Memory B cell (primary cell): ENCODE measurements around the gene PTPRO.

Experiments used
- ATAC-seq: fragments of 150-1000 bp; cut with Tn5 transposase; 2 replicates; pipeline ENCODE4 v1.10.0; 2021; ENCODE audit warnings: low read depth, mild to moderate bottlenecking, moderate library complexity
- DNase-seq, 2 donors: peaks; one replicate each; pipeline ENCODE4 v3.0.0; 2022; ENCODE audit warnings: low spot score in 2 of 2
- H3K27ac Mint-ChIP-seq: one replicate; pipeline ENCODE4 v1.8.0; 2022; ENCODE audit warnings: mild to moderate bottlenecking, moderate library complexity, mixed read lengths
- H3K27me3 Mint-ChIP-seq: one replicate; pipeline ENCODE4 v1.8.0; 2022; ENCODE audit warnings: mixed read lengths
- H3K36me3 Mint-ChIP-seq: one replicate; pipeline ENCODE4 v1.8.0; 2022; ENCODE audit warnings: mild to moderate bottlenecking, mixed read lengths
- H3K4me1 Mint-ChIP-seq: one replicate; pipeline ENCODE4 v1.8.0; 2022; ENCODE audit warnings: mixed read lengths
- H3K4me3 Mint-ChIP-seq: one replicate; pipeline ENCODE4 v1.8.0; 2022; ENCODE audit warnings: mild to moderate bottlenecking, moderate library complexity, mixed read lengths
- H3K9me3 Mint-ChIP-seq: one replicate; pipeline ENCODE4 v1.8.0; 2022; ENCODE audit warnings: mixed read lengths

The PTPRO gene

GRCh38 chr12:15494329-15495046 lies 172.2 kb downstream of the PTPRO start:
- no peak overlapping the region for H3K27ac Mint-ChIP-seq
- peaks cover 12% of the 10 kb centered on the region for H3K27me3 Mint-ChIP-seq
- peaks cover 6% of the 10 kb centered on the region for H3K9me3 Mint-ChIP-seq
- H3K4me3 Mint-ChIP-seq: peak overlapping the region; percentile 50
- no peak for DNase-seq
- ATAC-seq: peak; percentile 31
- peaks cover 7% of the 10 kb centered on the region for H3K4me1 Mint-ChIP-seq
- H3K36me3 Mint-ChIP-seq: peaks cover 6% of the 10 kb centered on the region

DNA sequence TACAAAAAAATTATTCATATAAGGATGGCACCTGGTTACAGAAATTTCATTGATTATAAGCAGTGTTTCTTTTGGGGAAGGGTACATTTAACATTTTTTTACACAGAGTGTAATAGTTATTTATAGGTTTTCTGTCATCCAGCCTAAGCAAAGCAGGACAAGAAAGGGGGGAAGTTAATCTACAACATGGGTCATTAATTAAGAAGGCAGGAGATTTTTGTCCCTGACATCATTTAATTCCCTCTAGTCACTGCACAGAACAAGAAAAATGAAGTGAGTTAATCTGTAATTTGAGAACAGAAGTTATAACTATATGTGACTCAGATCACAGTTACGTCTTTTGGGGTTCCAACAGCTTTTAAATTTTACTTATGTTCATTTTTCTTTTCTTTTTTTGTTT lies 173.4 kb downstream of the PTPRO start:
- Mint-ChIP-seq H3K27me3 (peaks cover 11% of the 10 kb centered on the region), H3K4me1 (peaks cover 7% of the 10 kb centered on the region)
- no peak for ATAC-seq

DNA sequence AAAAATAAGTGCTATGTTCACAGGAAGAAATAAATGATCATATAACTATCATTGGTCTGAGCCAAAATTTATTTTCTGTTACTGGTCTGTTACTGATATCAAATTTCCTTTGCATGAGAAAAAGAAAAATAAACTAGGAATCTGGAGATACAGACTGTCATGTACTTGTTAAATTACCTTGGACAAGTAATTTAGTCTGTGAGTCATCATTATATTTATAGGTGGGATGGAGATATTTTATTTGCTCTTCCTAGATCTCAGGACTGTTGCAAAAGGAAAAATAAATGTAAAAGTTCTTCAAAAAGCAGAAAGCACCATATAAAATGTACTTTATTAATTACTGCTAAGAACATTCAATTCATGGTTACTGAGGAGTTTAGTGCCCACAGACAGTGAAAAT lies 174.4 kb downstream of the PTPRO start:
- no peak overlapping the region for H3K4me3 Mint-ChIP-seq
- H3K9me3 Mint-ChIP-seq: peaks cover 6% of the 10 kb centered on the region
- DNase-seq (no peak), ATAC-seq (no peak)
- H3K27ac Mint-ChIP-seq: no peak overlapping the region
- H3K4me1 Mint-ChIP-seq: peaks cover 7% of the 10 kb centered on the region
- peaks cover 10% of the 10 kb centered on the region for H3K27me3 Mint-ChIP-seq
- H3K36me3 Mint-ChIP-seq: peaks cover 6% of the 10 kb centered on the region

More for the DNA sequence above, 173.4 kb downstream of the PTPRO start:
- Mint-ChIP-seq H3K36me3 (peaks cover 6% of the 10 kb centered on the region), H3K4me3 (no peak overlapping the region), H3K9me3 (peaks cover 6% of the 10 kb centered on the region), H3K27ac (no peak overlapping the region)
- no peak for DNase-seq

GRCh38 chr12:15497671-15498292 lies 175.5 kb downstream of the PTPRO start:
- H3K9me3 Mint-ChIP-seq: peaks cover 3% of the 10 kb centered on the region
- no peak overlapping the region for H3K27ac Mint-ChIP-seq
- no peak overlapping the region for H3K4me3 Mint-ChIP-seq
- DNase-seq (no peak), ATAC-seq (no peak)
- peaks cover 2% of the 10 kb centered on the region for H3K36me3 Mint-ChIP-seq
- H3K4me1 Mint-ChIP-seq: peaks cover 7% of the 10 kb centered on the region
- peaks cover 6% of the 10 kb centered on the region for H3K27me3 Mint-ChIP-seq

DNA sequence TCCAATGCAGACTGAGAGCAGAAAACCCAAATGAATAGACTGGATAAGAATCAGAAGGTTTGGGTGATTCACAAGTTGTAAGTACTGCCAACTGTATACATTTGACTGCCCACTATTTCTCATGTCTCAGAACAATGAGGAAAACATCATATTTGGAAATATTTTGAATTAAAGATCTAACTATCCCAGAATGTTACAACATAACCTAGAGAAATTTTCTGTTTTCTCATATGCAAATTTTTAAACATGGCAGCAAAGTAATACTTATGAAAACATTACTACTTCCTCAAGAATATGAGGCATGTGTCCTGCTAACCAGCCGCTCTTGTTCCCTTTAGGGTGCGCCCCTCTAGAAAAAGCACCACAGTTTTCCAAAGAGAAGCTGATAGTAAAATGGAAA lies 179.9 kb downstream of the PTPRO start:
- no peaks in the 10 kb centered on the region for H3K4me1 Mint-ChIP-seq
- no peaks in the 10 kb centered on the region for H3K9me3 Mint-ChIP-seq
- no peak overlapping the region for H3K4me3 Mint-ChIP-seq
- DNase-seq (no peak), ATAC-seq (no peak)
- no peak overlapping the region for H3K27ac Mint-ChIP-seq
- H3K27me3 Mint-ChIP-seq: peaks cover 8% of the 10 kb centered on the region
- H3K36me3 Mint-ChIP-seq: no peaks in the 10 kb centered on the region

DNA sequence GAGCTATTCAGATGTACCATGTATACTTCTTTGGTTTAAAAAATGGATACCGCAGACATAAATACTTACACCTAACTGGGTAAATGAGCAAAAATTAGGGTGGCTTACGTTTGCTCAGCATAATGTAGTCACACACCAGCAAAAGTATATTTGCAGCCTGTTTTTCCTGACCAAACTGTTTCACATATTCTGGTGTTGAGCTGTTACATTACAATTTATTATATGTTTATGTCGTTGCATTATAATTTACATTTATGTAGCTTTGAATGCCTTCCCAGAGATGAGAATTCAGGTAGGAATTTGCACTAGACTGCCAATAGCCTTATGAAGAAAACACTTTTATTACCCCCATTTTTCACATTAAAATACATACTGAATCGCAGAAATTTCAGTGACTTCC lies 183.3 kb downstream of the PTPRO start:
- Mint-ChIP-seq H3K9me3 (no peaks in the 10 kb centered on the region), H3K27ac (no peak overlapping the region), H3K4me1 (no peaks in the 10 kb centered on the region), H3K27me3 (peaks cover 10% of the 10 kb centered on the region), H3K36me3 (no peaks in the 10 kb centered on the region), H3K4me3 (no peak overlapping the region)
- ATAC-seq (no peak), DNase-seq (no peak)

DNA sequence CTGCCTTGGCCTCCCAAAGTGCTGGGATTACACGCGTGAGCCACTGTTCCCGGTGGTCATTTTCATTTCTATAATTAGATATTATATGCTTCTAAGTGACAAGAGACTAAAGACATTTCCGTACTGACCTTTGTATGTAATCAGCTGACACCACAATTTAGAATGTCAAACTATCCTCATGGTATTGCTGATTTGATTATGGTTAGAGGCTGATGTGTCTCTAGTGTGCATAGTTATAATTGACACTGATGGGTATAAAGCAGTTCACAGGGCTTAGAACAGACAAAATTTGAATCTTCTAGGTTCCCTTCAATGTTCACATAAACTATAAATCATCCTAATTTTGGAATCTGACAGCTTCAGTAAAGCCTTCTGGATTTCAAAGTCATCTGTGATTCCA lies 192.7 kb downstream of the PTPRO start:
- Mint-ChIP-seq H3K27ac (no peak overlapping the region), H3K27me3 (peaks cover 7% of the 10 kb centered on the region), H3K4me3 (no peak overlapping the region), H3K36me3 (no peaks in the 10 kb centered on the region), H3K4me1 (peaks cover 3% of the 10 kb centered on the region), H3K9me3 (no peaks in the 10 kb centered on the region)
- ATAC-seq (no peak), DNase-seq (no peak)

DNA sequence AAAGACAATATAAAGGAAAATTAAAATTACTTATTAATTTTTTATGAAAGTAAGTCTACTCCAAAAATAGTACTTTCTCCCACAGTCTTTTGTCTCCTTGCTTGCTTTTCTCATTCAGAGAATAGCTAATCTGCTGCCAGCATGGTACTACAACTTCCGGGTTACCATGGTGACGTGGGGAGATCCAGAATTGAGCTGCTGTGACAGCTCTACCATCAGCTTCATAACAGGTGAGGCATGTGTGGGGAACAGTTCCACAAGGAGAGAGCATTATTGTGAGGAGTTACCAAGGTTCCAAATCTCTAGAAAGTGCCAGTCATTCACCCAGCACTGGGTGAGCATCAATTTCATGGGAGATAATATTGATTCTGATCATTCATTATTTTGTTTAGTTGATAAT lies 197.8 kb downstream of the PTPRO start:
- Mint-ChIP-seq H3K27ac (no peak overlapping the region), H3K36me3 (no peaks in the 10 kb centered on the region), H3K27me3 (peaks cover 7% of the 10 kb centered on the region), H3K4me1 (peaks cover 3% of the 10 kb centered on the region), H3K4me3 (no peak overlapping the region), H3K9me3 (no peaks in the 10 kb centered on the region)
- ATAC-seq (no peak), DNase-seq (no peak)

GRCh38 chr12:15520844-15521243 lies 198.5 kb downstream of the PTPRO start:
- DNase-seq (no peak), ATAC-seq (no peak)
- H3K27ac Mint-ChIP-seq: no peak overlapping the region
- no peaks in the 10 kb centered on the region for H3K36me3 Mint-ChIP-seq
- H3K4me3 Mint-ChIP-seq: no peak overlapping the region
- no peaks in the 10 kb centered on the region for H3K9me3 Mint-ChIP-seq
- peaks cover 3% of the 10 kb centered on the region for H3K4me1 Mint-ChIP-seq
- peaks cover 7% of the 10 kb centered on the region for H3K27me3 Mint-ChIP-seq

DNA sequence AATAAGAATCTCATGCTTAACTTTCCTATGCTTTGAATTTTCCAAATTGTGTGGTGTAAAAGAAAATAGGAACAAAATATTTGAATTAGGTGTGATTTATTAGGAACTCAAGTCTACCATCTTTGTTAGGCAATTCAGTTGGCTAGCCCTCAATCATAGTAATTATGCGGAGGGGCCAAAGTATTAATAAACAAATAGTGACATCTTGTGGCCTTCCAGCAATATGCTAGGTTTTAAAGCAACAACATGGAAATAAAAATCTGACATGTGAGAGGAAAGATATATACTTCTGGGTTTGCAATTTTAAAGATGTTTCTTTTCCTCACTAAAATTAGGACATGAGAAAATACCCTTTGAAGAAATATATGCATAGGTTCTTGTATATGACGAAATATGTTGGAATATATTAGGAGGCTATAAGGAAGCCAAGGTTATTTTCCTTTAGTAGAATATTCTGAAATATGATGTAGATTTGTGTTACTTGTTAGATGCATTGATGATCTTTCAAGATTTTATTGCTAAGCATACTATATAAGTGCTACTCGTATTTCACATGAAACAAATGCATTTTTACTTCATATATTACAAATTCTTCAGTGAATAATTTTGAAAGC lies 200.4 kb downstream of the PTPRO start:
- Mint-ChIP-seq H3K9me3 (no peaks in the 10 kb centered on the region), H3K4me1 (peaks cover 5% of the 10 kb centered on the region), H3K27ac (no peak overlapping the region), H3K4me3 (no peak overlapping the region), H3K27me3 (peaks cover 5% of the 10 kb centered on the region), H3K36me3 (no peaks in the 10 kb centered on the region)
- ATAC-seq (peak; percentile 31), DNase-seq (no peak)

DNA sequence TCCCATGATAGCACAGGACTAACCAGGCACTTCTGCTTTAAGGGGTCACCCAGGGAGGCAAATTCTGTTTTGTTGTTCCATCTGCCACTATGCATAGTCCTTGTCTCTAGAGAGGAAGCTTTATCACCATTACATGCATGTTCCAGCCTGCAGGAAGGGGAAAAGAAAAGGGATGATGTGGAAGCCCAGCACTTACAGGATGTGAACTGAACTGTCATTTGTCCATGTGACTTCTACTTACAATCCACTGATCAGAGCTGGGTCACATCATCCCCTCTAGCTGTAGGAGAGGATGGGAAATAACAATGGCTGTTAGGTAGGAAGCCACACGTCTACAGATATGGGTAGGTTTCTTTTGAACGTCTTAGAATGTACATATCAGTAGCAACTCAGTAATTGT lies 203.1 kb downstream of the PTPRO start:
- no peak for DNase-seq
- Mint-ChIP-seq H3K4me3 (no peak overlapping the region), H3K4me1 (peaks cover 5% of the 10 kb centered on the region)

DNA sequence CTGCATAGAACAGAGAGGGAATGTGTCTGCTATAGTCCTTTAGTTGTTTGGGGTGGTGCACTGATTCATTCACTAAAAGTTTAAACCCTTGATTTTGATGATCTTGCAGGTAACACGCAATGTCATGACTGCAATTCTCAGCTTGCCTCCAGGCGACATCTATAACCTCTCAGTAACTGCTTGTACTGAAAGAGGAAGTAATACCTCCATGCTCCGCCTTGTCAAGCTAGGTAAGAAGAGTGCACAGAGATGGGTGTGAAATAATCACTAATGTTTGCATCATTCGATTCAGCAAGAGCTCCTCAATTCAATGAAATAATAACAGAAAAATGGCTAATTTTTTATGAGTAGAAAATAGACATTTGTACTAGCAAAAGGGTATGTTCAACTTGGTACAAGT lies 203.7 kb downstream of the PTPRO start:
- DNase-seq: peak in 1 of 2 donors; percentile 52
- Mint-ChIP-seq H3K36me3 (peaks cover 2% of the 10 kb centered on the region), H3K27me3 (no peaks in the 10 kb centered on the region), H3K9me3 (peaks cover 5% of the 10 kb centered on the region), H3K4me1 (peaks cover 5% of the 10 kb centered on the region), H3K27ac (no peak overlapping the region), H3K4me3 (no peak overlapping the region)
- peak; percentile 100 for ATAC-seq

More for the DNA sequence above, 203.1 kb downstream of the PTPRO start:
- Mint-ChIP-seq H3K27ac (no peak overlapping the region), H3K36me3 (peaks cover 2% of the 10 kb centered on the region), H3K9me3 (peaks cover 5% of the 10 kb centered on the region), H3K27me3 (no peaks in the 10 kb centered on the region)
- ATAC-seq: no peak

DNA sequence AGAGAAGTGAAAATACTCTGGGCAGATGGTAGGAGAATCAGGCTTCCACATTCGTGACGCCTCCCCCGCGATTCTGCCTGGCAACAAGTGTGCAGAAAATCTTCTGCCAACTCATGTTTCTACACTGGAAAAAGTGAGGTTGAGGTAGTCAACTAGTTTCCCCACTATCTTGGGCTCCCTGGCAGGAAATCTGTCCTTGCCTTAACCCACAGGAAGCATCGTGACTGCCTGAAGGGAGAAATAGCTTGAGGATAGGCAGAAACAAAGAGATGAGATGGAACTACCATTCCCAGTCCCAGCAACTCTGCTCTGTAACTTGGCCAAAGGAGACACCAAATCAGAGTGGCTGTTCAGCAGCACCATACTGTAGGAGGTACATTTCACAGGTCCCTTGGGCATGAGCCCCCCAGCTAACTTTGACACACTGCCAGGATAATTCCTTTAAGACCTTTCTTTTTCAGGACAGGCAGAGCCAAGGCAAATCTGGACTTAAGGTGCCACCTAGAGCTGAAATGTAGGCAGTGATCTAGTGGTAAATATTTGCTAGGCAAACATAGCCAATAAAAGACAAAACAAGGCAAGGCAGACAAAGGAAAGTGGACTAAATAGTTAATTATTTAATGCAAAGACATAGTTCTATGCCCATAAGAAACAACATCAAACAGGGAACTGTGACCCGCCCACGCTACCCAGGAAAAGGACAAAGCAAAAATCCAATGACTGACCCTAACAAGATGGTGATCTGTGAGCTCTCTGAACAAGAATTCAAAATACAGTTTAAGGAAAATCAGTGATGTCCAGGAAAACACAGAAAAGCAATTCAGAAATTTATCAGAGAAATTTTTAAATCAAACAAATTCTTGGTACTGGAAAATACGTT lies 205.1 kb downstream of the PTPRO start:
- DNase-seq (no peak), ATAC-seq (no peak)
- H3K4me1 Mint-ChIP-seq: peaks cover 7% of the 10 kb centered on the region
- H3K27me3 Mint-ChIP-seq: no peaks in the 10 kb centered on the region
- peaks cover 5% of the 10 kb centered on the region for H3K9me3 Mint-ChIP-seq
- no peak overlapping the region for H3K27ac Mint-ChIP-seq
- no peak overlapping the region for H3K4me3 Mint-ChIP-seq
- peaks cover 2% of the 10 kb centered on the region for H3K36me3 Mint-ChIP-seq

GRCh38 chr12:15528666-15529065 lies 206.4 kb downstream of the PTPRO start:
- H3K27ac Mint-ChIP-seq: no peak overlapping the region
- H3K9me3 Mint-ChIP-seq: peaks cover 5% of the 10 kb centered on the region
- peaks cover 2% of the 10 kb centered on the region for H3K36me3 Mint-ChIP-seq
- ATAC-seq (no peak), DNase-seq (no peak)
- H3K27me3 Mint-ChIP-seq: no peaks in the 10 kb centered on the region
- H3K4me3 Mint-ChIP-seq: no peak overlapping the region
- peaks cover 10% of the 10 kb centered on the region for H3K4me1 Mint-ChIP-seq
